ENCODE results near the gene VRK3.

VRK3 gene

DNA sequence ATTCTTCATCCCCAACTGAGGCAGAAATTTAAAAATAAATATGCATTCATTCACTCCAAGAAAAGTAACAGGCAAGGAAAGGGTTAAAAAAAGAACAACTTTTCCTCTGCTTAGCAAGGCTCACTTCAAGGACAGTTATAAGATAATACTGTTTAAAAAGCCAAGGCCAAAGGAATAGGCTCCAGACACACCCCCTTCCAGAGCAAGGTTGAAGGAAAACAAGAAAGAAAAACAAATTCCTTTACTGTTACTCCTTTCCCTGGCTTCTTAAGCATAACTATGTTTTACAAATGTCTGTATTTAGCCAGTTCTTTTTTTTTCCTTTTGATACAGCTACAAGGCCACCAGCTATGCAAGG, 72.7 kb downstream of the VRK3 start:
- ATAC-seq (ENCODE audit: insufficient read depth, low read depth) (no peak), DNase-seq (no peak)
- no peaks in the 10 kb centered on the region for H3K9me3 ChIP-seq (ENCODE audit: insufficient read depth, low read length, severe bottlenecking)
- H3K36me3 ChIP-seq (ENCODE audit: insufficient read depth, low read length) = no peaks in the 10 kb centered on the region
- no peak overlapping the region for H3K9ac ChIP-seq (ENCODE audit: low read depth, low read length)
- no peak overlapping the region for H3K27ac ChIP-seq (ENCODE audit: low read length)
- H3K4me1 ChIP-seq (ENCODE audit: insufficient read depth, low read length) = no peaks in the 10 kb centered on the region
- no peaks in the 10 kb centered on the region for H3K79me2 ChIP-seq (ENCODE audit: insufficient read depth, low read length)
- no peak overlapping the region for H3K4me3 ChIP-seq (ENCODE audit: low read depth in 1 of 2, low read length in 2 of 2)
- TF ChIP-seq, protein P1, sequence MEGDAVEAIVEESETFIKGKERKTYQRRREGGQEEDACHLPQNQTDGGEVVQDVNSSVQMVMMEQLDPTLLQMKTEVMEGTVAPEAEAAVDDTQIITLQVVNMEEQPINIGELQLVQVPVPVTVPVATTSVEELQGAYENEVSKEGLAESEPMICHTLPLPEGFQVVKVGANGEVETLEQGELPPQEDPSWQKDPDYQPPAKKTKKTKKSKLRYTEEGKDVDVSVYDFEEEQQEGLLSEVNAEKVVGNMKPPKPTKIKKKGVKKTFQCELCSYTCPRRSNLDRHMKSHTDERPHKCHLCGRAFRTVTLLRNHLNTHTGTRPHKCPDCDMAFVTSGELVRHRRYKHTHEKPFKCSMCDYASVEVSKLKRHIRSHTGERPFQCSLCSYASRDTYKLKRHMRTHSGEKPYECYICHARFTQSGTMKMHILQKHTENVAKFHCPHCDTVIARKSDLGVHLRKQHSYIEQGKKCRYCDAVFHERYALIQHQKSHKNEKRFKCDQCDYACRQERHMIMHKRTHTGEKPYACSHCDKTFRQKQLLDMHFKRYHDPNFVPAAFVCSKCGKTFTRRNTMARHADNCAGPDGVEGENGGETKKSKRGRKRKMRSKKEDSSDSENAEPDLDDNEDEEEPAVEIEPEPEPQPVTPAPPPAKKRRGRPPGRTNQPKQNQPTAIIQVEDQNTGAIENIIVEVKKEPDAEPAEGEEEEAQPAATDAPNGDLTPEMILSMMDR (IDR thresholded peaks at IDR 0.05; ENCODE audit: borderline replicate concordance, extremely low read depth, low read length, poor library complexity, severe bottlenecking) = no peak
- no peak for TF ChIP-seq EZH2 (IDR thresholded peaks at IDR 0.05; ENCODE audit: borderline replicate concordance, low read depth, low read length, severe bottlenecking)
- H3K27me3 ChIP-seq (ENCODE audit: insufficient read depth, low read length, poor library complexity) = peaks cover 3% of the 10 kb centered on the region
- 0 out of 2 replicates have a peak, but pooled peaks cover 6% of the 10 kb centered on the region for H4K20me1 ChIP-seq (ENCODE audit: insufficient read depth, low read length)
- no peak overlapping the region for H2AFZ ChIP-seq (ENCODE audit: low read depth, low read length)
- no peak overlapping the region for H3K4me2 ChIP-seq (ENCODE audit: insufficient read depth, low read length)

DNA sequence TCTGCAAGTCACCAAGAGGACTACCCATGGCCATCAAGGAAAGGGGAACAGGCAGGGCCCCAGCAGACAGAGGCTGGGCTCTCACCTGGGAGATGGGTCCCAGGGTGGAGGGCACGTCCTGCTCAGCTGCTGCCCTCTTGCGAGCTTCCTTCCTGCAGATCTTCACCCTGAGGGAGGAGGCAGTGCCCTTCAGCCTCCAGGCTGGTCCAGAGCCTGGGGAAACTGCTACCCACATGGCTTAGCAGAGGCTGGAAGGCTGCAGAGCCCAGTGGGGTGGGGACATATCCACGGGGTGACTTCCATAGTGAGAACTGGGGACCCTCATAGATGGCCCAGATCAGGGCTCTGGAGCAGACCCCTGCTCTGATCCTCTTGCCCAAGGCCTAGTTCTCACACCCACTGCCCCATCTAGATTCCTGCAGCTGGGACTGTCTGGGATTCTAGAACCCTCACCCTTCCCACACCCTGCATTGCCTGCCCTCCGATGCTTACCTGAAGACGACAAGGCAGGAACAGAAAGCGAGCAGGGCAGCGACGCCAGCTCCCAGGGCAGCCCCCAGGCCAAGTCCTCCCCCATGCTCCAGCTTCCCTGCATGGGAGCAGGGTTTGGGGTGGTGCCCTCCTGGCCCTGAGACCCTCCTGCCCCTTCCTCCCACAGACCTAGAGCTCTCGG, 73.2 kb downstream of the VRK3 start:
- ATAC-seq (ENCODE audit: insufficient read depth, low read depth) (no peak), DNase-seq (no peak)
- H2AFZ ChIP-seq (ENCODE audit: low read depth, low read length) = no peak overlapping the region
- no peaks in the 10 kb centered on the region for H3K79me2 ChIP-seq (ENCODE audit: insufficient read depth, low read length)
- no peaks in the 10 kb centered on the region for H3K9me3 ChIP-seq (ENCODE audit: insufficient read depth, low read length, severe bottlenecking)
- no peak overlapping the region for H3K9ac ChIP-seq (ENCODE audit: low read depth, low read length)
- peaks cover 3% of the 10 kb centered on the region for H3K27me3 ChIP-seq (ENCODE audit: insufficient read depth, low read length, poor library complexity)
- TF ChIP-seq, protein P1 (IDR thresholded peaks at IDR 0.05; ENCODE audit: borderline replicate concordance, extremely low read depth, low read length, poor library complexity, severe bottlenecking) = no peak
- TF ChIP-seq EZH2 (IDR thresholded peaks at IDR 0.05; ENCODE audit: borderline replicate concordance, low read depth, low read length, severe bottlenecking) = no peak
- no peak overlapping the region for H3K4me2 ChIP-seq (ENCODE audit: insufficient read depth, low read length)
- no peak overlapping the region for H3K4me3 ChIP-seq (ENCODE audit: low read depth in 1 of 2, low read length in 2 of 2)
- no peaks in the 10 kb centered on the region for H3K36me3 ChIP-seq (ENCODE audit: insufficient read depth, low read length)
- H3K27ac ChIP-seq (ENCODE audit: low read length) = no peak overlapping the region
- 0 out of 2 replicates have a peak, but pooled peaks cover 6% of the 10 kb centered on the region for H4K20me1 ChIP-seq (ENCODE audit: insufficient read depth, low read length)
- no peaks in the 10 kb centered on the region for H3K4me1 ChIP-seq (ENCODE audit: insufficient read depth, low read length)

- H3K27me3 ChIP-seq (ENCODE audit: insufficient read depth, low read length, poor library complexity) = peaks cover 3% of the 10 kb centered on the region
- no peak for DNase-seq
- H3K4me2 ChIP-seq (ENCODE audit: insufficient read depth, low read length) = no peak overlapping the region
Measured at GRCh38 chr19:49950956-49951526, 74.1 kb downstream of the VRK3 start.

More at GRCh38 chr19:49950956-49951526, 74.1 kb downstream of the VRK3 start:
- Histone ChIP-seq H3K9me3 (ENCODE audit: insufficient read depth, low read length, severe bottlenecking) (no peaks in the 10 kb centered on the region), H4K20me1 (ENCODE audit: insufficient read depth, low read length) (0 out of 2 replicates have a peak, but pooled peaks cover 6% of the 10 kb centered on the region), H2AFZ (ENCODE audit: low read depth, low read length) (no peak overlapping the region), H3K36me3 (ENCODE audit: insufficient read depth, low read length) (no peaks in the 10 kb centered on the region), H3K4me3 (ENCODE audit: low read depth in 1 of 2, low read length in 2 of 2) (no peak overlapping the region), H3K27ac (ENCODE audit: low read length) (no peak overlapping the region), H3K4me1 (ENCODE audit: insufficient read depth, low read length) (no peaks in the 10 kb centered on the region), H3K79me2 (ENCODE audit: insufficient read depth, low read length) (no peaks in the 10 kb centered on the region), H3K9ac (ENCODE audit: low read depth, low read length) (no peak overlapping the region)
- ATAC-seq (ENCODE audit: insufficient read depth, low read depth) = no peak
- TF ChIP-seq, protein P1 (IDR thresholded peaks at IDR 0.05; ENCODE audit: borderline replicate concordance, extremely low read depth, low read length, poor library complexity, severe bottlenecking) = no peak
- TF ChIP-seq EZH2 (IDR thresholded peaks at IDR 0.05; ENCODE audit: borderline replicate concordance, low read depth, low read length, severe bottlenecking) = no peak
